A673 (cell line): ENCODE results near the gene GLYATL1B.
"Not testable (repeated sequence)": the region's sequence is repeated elsewhere in the genome, so short reads cannot be mapped to it uniquely, and the experiment has no call there.

Experiments
- EZH2 ChIP-seq: fragments of 200-600 bp; sonication (generic); IDR thresholded peaks from 2 replicates; pipeline ENCODE4 v1.6.1; 2017; ENCODE audit warnings: borderline replicate concordance, low read depth, mild to moderate bottlenecking, mixed read lengths, antibody characterized with exemption, low read length; ENCODE audit not compliant: poor library complexity, severe bottlenecking
- TF ChIP-seq, protein P1 (sequence below): fragments of 300-800, 200-600 bp; sonication (generic); conservative IDR thresholded peaks from 2 replicates; pipeline ENCODE4 v1.5.1; 2017; ENCODE audit warnings: low read depth, mild to moderate bottlenecking, antibody characterized with exemption, low read length, moderate library complexity, mixed read lengths

DNA sequence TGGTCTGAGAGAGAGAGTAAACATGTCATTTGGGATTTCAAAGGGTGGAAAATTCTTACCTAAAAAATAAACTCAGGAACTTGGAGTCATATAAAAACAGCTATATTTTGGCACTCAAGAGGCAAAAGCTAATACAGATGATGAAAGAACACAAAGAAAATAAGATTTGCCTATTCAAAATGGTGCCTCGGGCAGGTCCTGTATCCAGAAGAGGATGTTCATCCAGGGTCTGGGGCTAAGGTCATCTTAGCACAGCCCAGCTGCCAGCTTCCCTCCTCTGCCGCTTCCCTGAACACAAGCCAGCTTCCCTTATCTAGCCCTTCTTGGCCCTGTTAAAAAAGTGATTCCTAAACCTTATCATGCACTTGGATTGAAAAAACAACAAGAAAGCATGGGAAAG lies 33.8 kb upstream of the GLYATL1B start:
- TF ChIP-seq, protein P1, sequence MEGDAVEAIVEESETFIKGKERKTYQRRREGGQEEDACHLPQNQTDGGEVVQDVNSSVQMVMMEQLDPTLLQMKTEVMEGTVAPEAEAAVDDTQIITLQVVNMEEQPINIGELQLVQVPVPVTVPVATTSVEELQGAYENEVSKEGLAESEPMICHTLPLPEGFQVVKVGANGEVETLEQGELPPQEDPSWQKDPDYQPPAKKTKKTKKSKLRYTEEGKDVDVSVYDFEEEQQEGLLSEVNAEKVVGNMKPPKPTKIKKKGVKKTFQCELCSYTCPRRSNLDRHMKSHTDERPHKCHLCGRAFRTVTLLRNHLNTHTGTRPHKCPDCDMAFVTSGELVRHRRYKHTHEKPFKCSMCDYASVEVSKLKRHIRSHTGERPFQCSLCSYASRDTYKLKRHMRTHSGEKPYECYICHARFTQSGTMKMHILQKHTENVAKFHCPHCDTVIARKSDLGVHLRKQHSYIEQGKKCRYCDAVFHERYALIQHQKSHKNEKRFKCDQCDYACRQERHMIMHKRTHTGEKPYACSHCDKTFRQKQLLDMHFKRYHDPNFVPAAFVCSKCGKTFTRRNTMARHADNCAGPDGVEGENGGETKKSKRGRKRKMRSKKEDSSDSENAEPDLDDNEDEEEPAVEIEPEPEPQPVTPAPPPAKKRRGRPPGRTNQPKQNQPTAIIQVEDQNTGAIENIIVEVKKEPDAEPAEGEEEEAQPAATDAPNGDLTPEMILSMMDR = not testable (repeated sequence)
- TF ChIP-seq EZH2 = not testable (repeated sequence)
